ENCODE measurements around the gene PCDHGA7. TPM values are rescaled to one million over a fixed set of nuclear protein-coding genes. Genes with fewer than 3 reads are reported as not detected.
"Not testable (repeated sequence)": the region's sequence is repeated elsewhere in the genome, so short reads cannot be mapped to it uniquely, and the experiment has no call there.

Gene PCDHGA7
- total RNA-seq: 7.3 TPM

GRCh38 chr5:141382469-141383294, at the start of gene PCDHGA7:
Gene PCDHGA7, plus strand, starts transcription at chr5:141382742. Its CDS starts 158 bp downstream, at chr5:141382900.
- no peak for DNase-seq (ENCODE audit: low spot score)
- no peak for ATAC-seq

DNA sequence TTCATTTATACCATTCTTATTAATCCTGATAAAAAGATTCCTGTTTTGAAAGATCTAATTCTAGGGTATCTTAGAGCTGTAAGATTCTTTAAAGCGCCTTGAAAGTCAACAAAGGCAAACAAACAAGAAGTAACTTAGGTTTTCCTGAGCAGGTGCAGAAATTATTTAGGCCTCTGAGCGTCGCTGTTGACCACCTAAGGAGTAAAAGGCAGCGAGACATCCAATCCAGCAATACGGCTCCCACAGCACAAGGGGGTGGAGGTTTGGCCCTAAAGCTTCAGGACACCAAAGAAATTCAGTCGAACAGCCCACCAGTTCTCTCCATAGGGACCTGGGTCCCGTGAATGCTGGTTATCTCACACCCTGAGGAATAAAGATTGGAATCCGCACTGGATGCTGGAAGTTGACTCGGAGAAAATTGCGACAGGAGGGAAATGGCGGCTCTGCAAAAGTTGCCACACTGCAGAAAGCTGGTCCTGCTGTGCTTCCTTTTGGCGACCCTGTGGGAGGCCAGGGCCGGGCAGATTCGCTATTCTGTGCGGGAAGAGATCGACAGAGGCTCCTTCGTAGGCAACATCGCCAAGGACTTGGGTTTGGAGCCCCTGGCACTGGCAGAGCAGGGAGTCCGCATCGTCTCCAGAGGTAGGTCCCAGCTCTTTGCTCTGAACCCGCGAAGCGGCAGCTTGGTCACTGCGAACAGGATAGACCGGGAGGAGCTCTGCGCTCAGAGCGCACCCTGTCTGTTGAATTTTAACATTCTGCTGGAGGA, 43.8 kb upstream of the PCDHGA7 start, which contains the start of gene PCDHGA2:
Gene PCDHGA2 (plus strand): TSS at position 223 of the 769 bp plus-strand sequence.
- DNase-seq (ENCODE audit: low spot score) (no peak), ATAC-seq (peak; percentile 90)
- intact Hi-C loops (cut with DNase I): no loop called here

More at GRCh38 chr5:141382469-141383294, at the start of gene PCDHGA7:
- intact Hi-C loops (cut with DNase I): no loop called here

DNA sequence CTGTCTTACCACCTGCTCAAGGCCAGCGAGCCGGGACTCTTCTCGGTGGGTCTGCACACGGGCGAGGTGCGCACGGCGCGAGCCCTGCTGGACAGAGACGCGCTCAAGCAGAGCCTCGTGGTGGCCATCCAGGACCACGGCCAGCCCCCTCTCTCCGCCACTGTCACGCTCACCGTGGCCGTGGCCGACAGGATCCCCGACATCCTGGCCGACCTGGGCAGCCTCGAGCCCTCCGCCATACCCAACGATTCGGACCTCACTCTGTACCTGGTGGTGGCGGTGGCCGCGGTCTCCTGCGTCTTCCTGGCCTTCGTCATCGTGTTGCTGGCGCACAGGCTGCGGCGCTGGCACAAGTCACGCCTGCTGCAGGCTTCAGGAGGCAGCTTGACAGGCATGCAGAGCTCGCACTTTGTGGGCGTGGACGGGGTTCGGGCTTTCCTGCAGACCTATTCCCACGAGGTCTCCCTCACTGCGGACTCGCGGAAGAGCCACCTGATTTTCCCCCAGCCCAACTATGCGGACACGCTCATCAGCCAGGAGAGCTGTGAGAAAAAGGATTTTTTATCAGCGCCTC, 41.7 kb upstream of the PCDHGA7 start:
- DNase-seq (ENCODE audit: low spot score); ATAC-seq; intact Hi-C loops (cut with DNase I): not testable (repeated sequence)

- ATAC-seq: no peak
- intact Hi-C loops (cut with DNase I): no loop called here
- DNase-seq (ENCODE audit: low spot score): no peak
Observed at GRCh38 chr5:141342773-141343172, 39.8 kb upstream of the PCDHGA7 start.

GRCh38 chr5:141343242-141343952, 39.1 kb upstream of the PCDHGA7 start, which contains the start of gene PCDHGA3:
Gene PCDHGA3, plus strand, starts transcription at chr5:141343829. Its CDS starts 205 bp downstream, at chr5:141344034.
- DNase-seq (ENCODE audit: low spot score) (no peak), ATAC-seq (no peak)
- intact Hi-C loops (cut with DNase I): no loop called here

GRCh38 chr5:141343953-141344463, 38.5 kb upstream of the PCDHGA7 start:
- ATAC-seq (no peak), DNase-seq (ENCODE audit: low spot score) (no peak)
- intact Hi-C loops (cut with DNase I): no loop called here

DNA sequence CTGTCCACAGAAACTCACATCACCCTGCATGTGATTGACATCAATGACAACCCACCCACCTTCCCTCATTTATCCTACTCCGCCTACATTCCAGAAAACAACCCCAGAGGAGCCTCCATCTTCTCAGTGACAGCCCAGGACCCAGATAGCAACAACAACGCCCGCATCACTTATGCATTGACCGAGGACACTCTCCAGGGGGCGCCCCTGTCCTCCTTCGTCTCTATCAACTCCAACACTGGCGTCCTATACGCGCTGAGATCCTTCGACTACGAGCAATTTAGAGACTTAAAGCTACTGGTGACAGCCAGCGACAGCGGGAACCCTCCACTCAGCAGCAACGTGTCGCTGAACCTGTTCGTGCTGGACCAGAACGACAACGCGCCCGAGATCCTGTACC, 37.2 kb upstream of the PCDHGA7 start:
- intact Hi-C loops (cut with DNase I): no loop called here
- no peak for ATAC-seq
- DNase-seq (ENCODE audit: low spot score): no peak

GRCh38 chr5:141346017-141346416, 36.5 kb upstream of the PCDHGA7 start:
- DNase-seq (ENCODE audit: low spot score); intact Hi-C loops (cut with DNase I); ATAC-seq: not testable (repeated sequence)

DNA sequence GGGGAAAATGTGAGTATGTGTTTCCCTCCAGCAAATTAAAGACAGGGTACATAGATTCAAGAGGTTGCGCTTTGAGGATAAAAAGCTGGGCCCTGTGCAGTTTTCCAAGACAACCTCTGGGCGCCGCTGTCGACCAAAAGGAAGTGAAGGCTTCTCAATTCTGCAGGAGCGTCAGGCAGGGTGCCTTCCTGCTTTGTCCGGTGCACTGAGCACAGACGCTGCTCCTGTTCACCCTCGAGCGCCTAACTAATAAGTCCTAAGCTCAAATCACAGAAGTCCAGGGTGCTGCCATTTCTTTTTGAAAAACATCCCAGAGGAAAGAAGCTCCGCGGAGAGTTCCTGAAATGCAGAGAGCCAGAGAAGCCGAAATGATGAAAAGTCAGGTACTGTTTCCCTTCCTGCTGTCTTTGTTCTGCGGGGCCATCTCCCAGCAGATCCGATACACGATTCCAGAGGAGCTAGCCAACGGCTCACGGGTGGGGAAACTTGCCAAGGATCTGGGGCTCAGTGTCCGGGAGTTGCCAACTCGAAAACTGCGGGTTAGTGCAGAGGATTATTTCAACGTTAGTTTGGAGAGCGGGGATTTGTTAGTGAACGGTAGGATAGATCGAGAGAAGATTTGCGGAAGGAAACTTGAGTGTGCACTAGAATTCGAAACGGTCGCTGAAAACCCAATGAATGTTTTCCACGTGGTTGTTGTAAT, 32.5 kb upstream of the PCDHGA7 start, which contains the start of gene PCDHGB1:
Gene PCDHGB1 (plus strand): TSS at position 183 of the 703 bp plus-strand sequence. CDS start 162 bp downstream, at position 345.
- no peak for DNase-seq (ENCODE audit: low spot score)
- intact Hi-C loops (cut with DNase I): no loop called here
- ATAC-seq: no peak

GRCh38 chr5:141351591-141351990, 31.0 kb upstream of the PCDHGA7 start:
- no peak for ATAC-seq
- intact Hi-C loops (cut with DNase I): no loop called here
- no peak for DNase-seq (ENCODE audit: low spot score)

- DNase-seq (ENCODE audit: low spot score): no peak
Observed at GRCh38 chr5:141354900-141355469, 27.6 kb upstream of the PCDHGA7 start, which contains the start of gene PCDHGA4. Gene PCDHGA4, plus strand, starts transcription at chr5:141355021. Its CDS starts 87 bp downstream, at chr5:141355108.

DNA sequence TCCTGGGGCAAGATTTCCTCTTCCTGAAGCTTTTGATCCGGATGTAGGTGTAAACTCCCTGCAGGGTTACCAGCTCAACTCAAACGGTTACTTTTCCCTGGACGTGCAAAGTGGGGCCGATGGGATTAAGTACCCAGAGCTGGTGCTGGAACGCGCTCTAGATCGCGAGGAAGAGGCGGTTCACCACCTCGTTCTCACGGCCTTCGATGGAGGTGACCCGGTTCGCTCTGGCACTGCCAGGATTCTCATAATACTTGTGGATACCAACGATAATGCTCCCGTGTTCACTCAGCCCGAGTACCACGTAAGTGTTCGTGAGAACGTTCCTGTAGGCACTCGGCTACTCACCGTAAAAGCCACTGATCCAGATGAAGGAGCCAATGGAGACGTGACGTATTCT, 26.9 kb upstream of the PCDHGA7 start:
- intact Hi-C loops (cut with DNase I): no loop called here

More at GRCh38 chr5:141354900-141355469, 27.6 kb upstream of the PCDHGA7 start, which contains the start of gene PCDHGA4:
- no peak for ATAC-seq
- intact Hi-C loops (cut with DNase I): no loop called here

DNA sequence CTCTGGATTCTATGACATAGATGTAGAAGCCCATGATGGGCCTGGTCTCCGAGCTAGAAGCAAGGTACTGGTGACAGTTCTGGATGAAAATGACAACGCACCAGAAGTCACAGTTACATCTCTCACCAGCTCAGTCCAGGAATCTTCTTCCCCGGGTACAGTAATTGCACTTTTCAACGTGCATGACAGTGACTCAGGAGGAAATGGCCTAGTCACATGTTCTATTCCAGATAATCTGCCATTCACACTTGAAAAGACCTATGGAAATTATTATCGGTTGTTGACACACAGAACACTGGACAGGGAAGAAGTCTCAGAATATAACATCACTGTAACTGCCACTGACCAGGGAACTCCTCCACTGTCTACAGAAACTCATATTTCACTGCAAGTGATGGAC, 26.4 kb upstream of the PCDHGA7 start:
- ATAC-seq (no peak), DNase-seq (ENCODE audit: low spot score) (no peak)
- intact Hi-C loops (cut with DNase I): no loop called here

More for the DNA sequence above, 26.9 kb upstream of the PCDHGA7 start:
- ATAC-seq (no peak), DNase-seq (ENCODE audit: low spot score) (no peak)

DNA sequence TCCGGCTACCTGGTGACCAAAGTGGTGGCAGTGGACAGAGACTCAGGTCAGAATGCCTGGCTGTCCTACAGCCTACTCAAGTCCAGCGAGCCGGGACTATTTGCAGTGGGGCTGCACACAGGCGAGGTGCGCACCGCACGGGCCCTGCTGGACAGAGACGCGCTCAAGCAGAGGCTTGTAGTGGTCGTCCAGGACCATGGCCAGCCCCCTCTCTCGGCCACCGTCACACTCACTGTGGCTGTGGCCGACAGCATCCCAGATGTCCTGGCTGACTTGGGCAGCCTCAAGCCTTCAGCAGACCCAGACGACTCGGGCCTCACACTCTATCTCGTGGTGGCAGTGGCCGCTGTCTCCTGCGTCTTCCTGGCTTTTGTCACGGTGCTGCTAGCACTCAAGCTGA, 25.6 kb upstream of the PCDHGA7 start:
- no peak for ATAC-seq
- no peak for DNase-seq (ENCODE audit: low spot score)
- intact Hi-C loops (cut with DNase I): no loop called here

DNA sequence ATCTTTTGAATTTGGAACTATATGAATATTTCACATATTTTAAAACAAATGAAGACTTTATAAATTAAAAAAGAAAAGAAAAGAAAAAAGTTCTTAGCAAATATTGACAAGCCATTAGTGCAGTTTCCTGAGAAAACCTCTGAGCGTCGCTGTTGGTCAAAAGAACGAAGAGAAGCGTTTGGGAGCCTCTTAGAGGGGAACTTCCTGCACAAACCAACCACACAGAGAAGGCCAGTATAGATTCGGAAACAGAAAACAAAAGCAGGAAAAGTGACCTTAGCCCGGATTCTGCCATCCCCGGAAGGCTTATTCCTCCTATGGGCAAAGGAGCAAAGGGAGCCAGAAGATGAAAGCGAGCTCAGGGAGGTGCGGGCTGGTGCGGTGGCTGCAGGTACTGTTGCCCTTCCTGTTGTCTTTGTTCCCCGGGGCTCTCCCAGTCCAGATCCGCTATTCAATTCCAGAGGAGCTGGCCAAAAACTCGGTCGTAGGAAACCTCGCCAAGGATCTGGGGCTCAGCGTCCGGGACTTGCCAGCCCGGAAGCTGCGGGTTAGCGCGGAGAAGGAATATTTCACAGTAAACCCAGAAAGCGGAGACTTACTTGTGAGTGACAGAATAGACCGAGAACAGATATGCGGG, 22.6 kb upstream of the PCDHGA7 start, which contains the start of gene PCDHGB2:
Gene PCDHGB2 (plus strand): TSS at position 205 of the 637 bp plus-strand sequence. CDS start 142 bp downstream, at position 347.
- intact Hi-C loops (cut with DNase I): no loop called here
- ATAC-seq (no peak), DNase-seq (ENCODE audit: low spot score) (no peak)

- ATAC-seq (no peak), DNase-seq (ENCODE audit: low spot score) (no peak)
- intact Hi-C loops (cut with DNase I): no loop called here
Observed at GRCh38 chr5:141360685-141361084, 21.9 kb upstream of the PCDHGA7 start.

DNA sequence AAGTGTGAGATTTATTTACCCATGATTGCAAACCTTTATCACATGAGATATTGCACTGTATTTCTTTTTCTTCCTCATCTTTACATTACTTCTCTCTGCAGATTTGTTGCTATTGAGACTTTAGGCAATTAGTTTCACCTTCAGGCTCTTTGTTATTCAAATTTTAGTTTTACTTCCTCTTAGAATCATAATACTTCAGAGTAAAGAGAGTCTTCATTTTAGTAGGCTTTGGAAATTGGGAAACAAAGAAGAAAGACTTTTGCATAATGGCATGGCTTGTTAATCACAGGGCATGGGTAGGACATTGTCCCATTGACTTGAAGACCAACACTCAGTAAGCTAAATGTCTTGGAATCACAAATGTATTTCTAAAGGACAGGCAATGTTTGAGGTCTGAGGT, 19.8 kb upstream of the PCDHGA7 start:
- intact Hi-C loops (cut with DNase I): no loop called here
- no peak for ATAC-seq
- DNase-seq (ENCODE audit: low spot score): no peak
